Adrenal gland (tissue), 12 donors: ENCODE results near the gene FBXO8. TPM values are rescaled to one million over a fixed set of nuclear protein-coding genes. Genes with fewer than 3 reads are reported as not detected.

ENCODE experiments used
- DNase-seq, 7 donors: peaks; one replicate each; pipeline ENCODE4 v3.0.0-alpha.2; 2019 to 2020
- H3K27ac ChIP-seq, 5 donors: fragments of 200-600 bp; sonication (generic) in 4 of 5; 1 replicate in 3 of 5; 2 replicates in 2 of 5; pipeline versions ENCODE4 v1.5.1 to v1.8.0; 2016 to 2020; ENCODE audit warnings: mild to moderate bottlenecking in 1 of 5
- H3K27me3 ChIP-seq: fragments of 200-600 bp; 2 replicates; pipeline ENCODE4 v1.8.0; 2021
- H3K36me3 ChIP-seq, 2 donors: fragments of 200-600 bp; replicated peaks in 1 of 2; 1 replicate in 1 of 2; 2 replicates in 1 of 2; pipeline versions ENCODE4 v1.5.1 to v1.8.0; 2018 to 2022
- H3K4me1 ChIP-seq, 2 donors: fragments of 200-600 bp; replicated peaks in 1 of 2; 1 replicate in 1 of 2; 2 replicates in 1 of 2; pipeline versions ENCODE4 v1.5.1 to v1.8.0; 2018 to 2021
- H3K4me3 ChIP-seq, 4 donors: fragments of 200-600 bp; sonication (generic) in 3 of 4; one replicate each; pipeline ENCODE4 v1.5.1; 2016 to 2018
- H3K9me3 ChIP-seq, 3 donors: fragments of 200-600 bp; sonication (generic) in 1 of 3; replicated peaks in 1 of 3; 1 replicate in 2 of 3; 2 replicates in 1 of 3; pipeline versions ENCODE4 v1.5.1 to v1.8.0; 2016 to 2021
- CTCF ChIP-seq, 6 experiments: fragments of 450-650 bp in 4 of 6; fragments of 200-600 bp in 2 of 6; sonication (generic) in 1 of 6; IDR thresholded peaks; 1 replicate in 5 of 6; 2 replicates in 1 of 6; pipeline versions ENCODE4 v1.5.1 to v1.8.0; 2016 to 2021; ENCODE audit warnings: antibody characterized with exemption in 6 of 6, mild to moderate bottlenecking in 2 of 6, moderate library complexity in 1 of 6
- POLR2A ChIP-seq, 2 donors: fragments of 450-650 bp; IDR thresholded peaks; one replicate each; pipeline ENCODE4 v1.6.1; 2017; ENCODE audit warnings: antibody characterized with exemption in 2 of 2, mild to moderate bottlenecking in 2 of 2, moderate library complexity in 1 of 2
- WGBS, 4 donors: extraction: QIAGEN DNeasy Blood & Tissue Kit in 2 of 4; methylation state at CpG; one replicate each; pipeline versions ENCODE4 v1.1.5 to v1.1.7; 2013 to 2017; 5-methylcytosine and 5-hydroxymethylcytosine counted together
- intact Hi-C, 2 donors: fragments of 100-400 bp; cut with DNase I; formaldehyde crosslinking; loops; one replicate each; pipeline versions ENCODE4 v1.14.1 to v1.15.0; 2022 to 2023
- polyA plus RNA-seq, 3 donors: library from polyadenylated mRNA; stranded (reverse); fragments of 200-250 nt in 2 of 3; fragments of 350-450 nt in 1 of 3; fragmentation: Illumina TruSeq in 1 of 3; extraction: RNeasy Lipid Tissue Mini Kit (QIAGEN cat#74804) in 1 of 3; gene quantifications; one replicate each; pipeline ENCODE4 v1.2.3, GENCODE V29; 2013 to 2014
- total RNA-seq, 9 donors: library from RNA; depleted of rRNA in 4 of 9; stranded (reverse); fragments of >200 nt in 4 of 9; fragments of 120-200 nt in 1 of 9; fragmentation: NEBNext Ultra II Directional in 1 of 9; extraction: Animal tissue kit (Norgen Biotek cat#: 25700) in 1 of 9; gene quantifications; one replicate each; pipeline versions ENCODE4 v1.1.0 to v1.2.4, GENCODE V29; 2013 to 2023
- donor health status: healthy with polysubstance abuse.
- donor health status: Bipolar disorder and iron deficiency.
- donor health status: DM: yes; HTN: yes; CAD: no.
- donor health status: DM: no; HTN: no; CAD: no.
- donor health status: DM: no; HTN: no; CAD: no.
- donor health status: DM: yes; HTN: yes; CAD: no.

The FBXO8 gene
- total and polyA plus RNA-seq, 12 donors: 17.9 to 60.9 (median 37.5) TPM

GRCh38 chr4:174201871-174202270 is 81.6 kb downstream of the FBXO8 start:
- no peaks in the 10 kb centered on the region for H3K36me3 ChIP-seq
- H3K4me3 ChIP-seq: no peak overlapping the region
- DNase-seq: no peak
- 50 to 73% (median 64%) methylated on average over 2 of the region's 2 CpGs for WGBS, 4 donors
- intact Hi-C loops: no loop called here
- H3K27ac ChIP-seq: no peak overlapping the region
- no peaks in the 10 kb centered on the region for H3K9me3 ChIP-seq
- TF ChIP-seq CTCF (IDR thresholded peaks at IDR 0.05): no peak
- H3K27me3 ChIP-seq: peaks cover 26% of the 10 kb centered on the region
- no peaks in the 10 kb centered on the region for H3K4me1 ChIP-seq

- H3K27ac ChIP-seq: no peak overlapping the region
Observed at GRCh38 chr4:174199735-174200134, 83.7 kb downstream of the FBXO8 start.

GRCh38 chr4:174198828-174199227 is 84.6 kb downstream of the FBXO8 start:
- Histone ChIP-seq H3K27ac (no peak overlapping the region), H3K36me3 (no peaks in the 10 kb centered on the region), H3K27me3 (peaks cover 26% of the 10 kb centered on the region), H3K4me1 (no peaks in the 10 kb centered on the region), H3K4me3 (no peak overlapping the region), H3K9me3 (no peaks in the 10 kb centered on the region)
- DNase-seq: no peak
- intact Hi-C loops: no loop called here
- TF ChIP-seq POLR2A (IDR thresholded peaks at IDR 0.05) (no peak), CTCF (IDR thresholded peaks at IDR 0.05) (no peak)
- WGBS, 4 donors: 40 to 56% (median 51%) methylated on average over 4 of the region's 4 CpGs

More at GRCh38 chr4:174199735-174200134, 83.7 kb downstream of the FBXO8 start:
- no peak for TF ChIP-seq CTCF (IDR thresholded peaks at IDR 0.05)
- WGBS, 4 donors: 37 to 51% (median 49%) methylated on average over 2 of the region's 2 CpGs
- peaks cover 26% of the 10 kb centered on the region for H3K27me3 ChIP-seq
- H3K9me3 ChIP-seq: no peaks in the 10 kb centered on the region
- no peak for DNase-seq
- no peak overlapping the region for H3K4me3 ChIP-seq
- H3K36me3 ChIP-seq: no peaks in the 10 kb centered on the region
- intact Hi-C loops: no loop called here
- H3K4me1 ChIP-seq: no peaks in the 10 kb centered on the region

DNA sequence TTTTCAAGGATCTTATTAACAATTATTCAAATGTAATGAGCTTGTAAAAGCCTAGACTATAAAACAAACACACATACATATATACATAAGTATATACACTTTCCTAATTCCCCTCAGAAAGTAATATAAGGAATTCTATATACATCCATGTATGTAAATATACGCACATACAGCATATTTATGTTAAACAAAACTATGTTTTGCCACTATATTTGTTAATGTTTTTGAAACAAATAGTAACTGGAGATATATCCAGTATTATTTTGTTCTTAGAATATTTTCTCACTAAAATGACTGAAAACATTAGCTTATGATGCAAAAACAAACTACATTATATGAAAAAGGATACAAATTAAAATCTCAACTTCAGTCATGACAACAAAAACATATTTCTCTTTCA is 85.1 kb downstream of the FBXO8 start:
- Histone ChIP-seq H3K36me3 (no peaks in the 10 kb centered on the region), H3K9me3 (no peaks in the 10 kb centered on the region), H3K27ac (no peak overlapping the region), H3K4me3 (no peak overlapping the region), H3K27me3 (peaks cover 26% of the 10 kb centered on the region), H3K4me1 (no peaks in the 10 kb centered on the region)
- no peak for DNase-seq
- 71 to 94% (median 87%) methylated on average over 1 of the region's 1 CpG for WGBS, 4 donors
- TF ChIP-seq POLR2A (IDR thresholded peaks at IDR 0.05): no peak
- TF ChIP-seq CTCF (IDR thresholded peaks at IDR 0.05): no peak
- intact Hi-C loops: no loop called here
